ENCODE measurements around the gene HSD17B1. TPM values are rescaled to one million over a fixed set of nuclear protein-coding genes. Genes with fewer than 3 reads are reported as not detected.
"Not testable (repeated sequence)": the region's sequence is repeated elsewhere in the genome, so short reads cannot be mapped to it uniquely, and the experiment has no call there.

The HSD17B1 gene
- total RNA-seq, 2 donors from 2014 or later, result 0.14 to 2.8 TPM

DNA sequence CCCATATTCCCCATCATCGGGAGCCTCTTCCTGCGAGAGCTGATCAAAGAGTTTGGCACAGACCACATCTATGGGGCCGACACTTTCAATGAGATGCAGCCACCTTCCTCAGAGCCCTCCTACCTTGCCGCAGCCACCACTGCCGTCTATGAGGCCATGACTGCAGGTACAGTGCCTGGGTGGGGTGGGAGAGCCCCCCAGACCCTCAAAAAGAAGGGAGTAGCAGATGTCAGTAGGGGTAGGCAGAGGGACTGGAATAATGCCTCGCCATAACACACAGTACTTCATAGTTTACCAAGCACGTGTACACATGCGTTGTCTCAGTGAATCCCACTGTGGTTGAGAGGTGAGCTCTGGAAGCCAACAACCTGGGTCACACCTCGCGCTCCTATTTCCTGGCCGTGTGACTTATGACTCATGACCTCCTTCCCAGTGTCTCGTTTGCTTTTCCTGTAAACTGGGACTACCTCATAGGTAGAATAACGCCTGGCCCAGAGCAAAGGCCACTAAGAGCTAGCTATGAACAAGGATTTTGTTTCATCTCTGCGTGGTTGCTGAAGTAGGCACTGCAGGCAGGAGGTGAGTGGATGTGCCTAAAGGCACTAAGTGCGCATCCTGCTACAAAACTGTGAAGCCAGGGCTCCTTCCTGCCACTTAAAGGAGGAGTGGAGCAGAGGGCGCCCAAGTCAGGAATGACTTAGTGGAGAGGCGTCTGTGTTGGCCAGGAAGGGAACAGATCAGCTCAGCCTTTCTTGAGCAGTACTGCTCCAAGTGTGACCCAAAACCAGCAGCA, 11.5 kb upstream of the HSD17B1 start:
- Histone ChIP-seq H3K9me3 (no peaks in the 10 kb centered on the region), H3K36me3 (peaks cover 32% of the 10 kb centered on the region), H3K27me3 (replicated peaks; ENCODE audit: insufficient read depth) (no peaks in the 10 kb centered on the region), H3K4me3 (no peak overlapping the region), H3K4me1 (ENCODE audit: control insufficient read depth in 1 of 2, low read depth in 2 of 2) (peaks cover 6 to 13% of the 10 kb centered on the region in 2 donors), H3K27ac (no peak overlapping the region)
- TF ChIP-seq, protein P1, sequence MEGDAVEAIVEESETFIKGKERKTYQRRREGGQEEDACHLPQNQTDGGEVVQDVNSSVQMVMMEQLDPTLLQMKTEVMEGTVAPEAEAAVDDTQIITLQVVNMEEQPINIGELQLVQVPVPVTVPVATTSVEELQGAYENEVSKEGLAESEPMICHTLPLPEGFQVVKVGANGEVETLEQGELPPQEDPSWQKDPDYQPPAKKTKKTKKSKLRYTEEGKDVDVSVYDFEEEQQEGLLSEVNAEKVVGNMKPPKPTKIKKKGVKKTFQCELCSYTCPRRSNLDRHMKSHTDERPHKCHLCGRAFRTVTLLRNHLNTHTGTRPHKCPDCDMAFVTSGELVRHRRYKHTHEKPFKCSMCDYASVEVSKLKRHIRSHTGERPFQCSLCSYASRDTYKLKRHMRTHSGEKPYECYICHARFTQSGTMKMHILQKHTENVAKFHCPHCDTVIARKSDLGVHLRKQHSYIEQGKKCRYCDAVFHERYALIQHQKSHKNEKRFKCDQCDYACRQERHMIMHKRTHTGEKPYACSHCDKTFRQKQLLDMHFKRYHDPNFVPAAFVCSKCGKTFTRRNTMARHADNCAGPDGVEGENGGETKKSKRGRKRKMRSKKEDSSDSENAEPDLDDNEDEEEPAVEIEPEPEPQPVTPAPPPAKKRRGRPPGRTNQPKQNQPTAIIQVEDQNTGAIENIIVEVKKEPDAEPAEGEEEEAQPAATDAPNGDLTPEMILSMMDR (IDR thresholded peaks at IDR 0.05), result no peak
- DNase-seq (ENCODE audit: low spot score), result no peak
- no peak for ATAC-seq (ENCODE audit: insufficient number of reproducible peaks, low FRiP score, low read depth)

DNA sequence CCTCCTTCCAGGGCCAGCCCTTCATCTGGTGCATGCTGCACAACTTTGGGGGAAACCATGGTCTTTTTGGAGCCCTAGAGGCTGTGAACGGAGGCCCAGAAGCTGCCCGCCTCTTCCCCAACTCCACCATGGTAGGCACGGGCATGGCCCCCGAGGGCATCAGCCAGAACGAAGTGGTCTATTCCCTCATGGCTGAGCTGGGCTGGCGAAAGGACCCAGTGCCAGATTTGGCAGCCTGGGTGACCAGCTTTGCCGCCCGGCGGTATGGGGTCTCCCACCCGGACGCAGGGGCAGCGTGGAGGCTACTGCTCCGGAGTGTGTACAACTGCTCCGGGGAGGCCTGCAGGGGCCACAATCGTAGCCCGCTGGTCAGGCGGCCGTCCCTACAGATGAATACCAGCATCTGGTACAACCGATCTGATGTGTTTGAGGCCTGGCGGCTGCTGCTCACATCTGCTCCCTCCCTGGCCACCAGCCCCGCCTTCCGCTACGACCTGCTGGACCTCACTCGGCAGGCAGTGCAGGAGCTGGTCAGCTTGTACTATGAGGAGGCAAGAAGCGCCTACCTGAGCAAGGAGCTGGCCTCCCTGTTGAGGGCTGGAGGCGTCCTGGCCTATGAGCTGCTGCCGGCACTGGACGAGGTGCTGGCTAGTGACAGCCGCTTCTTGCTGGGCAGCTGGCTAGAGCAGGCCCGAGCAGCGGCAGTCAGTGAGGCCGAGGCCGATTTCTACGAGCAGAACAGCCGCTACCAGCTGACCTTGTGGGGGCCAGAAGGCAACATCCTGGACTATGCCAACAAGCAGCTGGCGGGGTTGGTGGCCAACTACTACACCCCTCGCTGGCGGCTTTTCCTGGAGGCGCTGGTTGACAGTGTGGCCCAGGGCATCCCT, 9.3 kb upstream of the HSD17B1 start:
- no peak overlapping the region for H3K27ac ChIP-seq
- peaks cover 27% of the 10 kb centered on the region for H3K36me3 ChIP-seq
- ATAC-seq (ENCODE audit: insufficient number of reproducible peaks, low FRiP score, low read depth) (no peak), DNase-seq (ENCODE audit: low spot score) (no peak)
- H3K27me3 ChIP-seq (replicated peaks; ENCODE audit: insufficient read depth), result no peaks in the 10 kb centered on the region
- peaks cover 0 to under 1% of the 10 kb centered on the region in 2 donors for H3K4me1 ChIP-seq (ENCODE audit: control insufficient read depth in 1 of 2, low read depth in 2 of 2)
- no peak overlapping the region for H3K4me3 ChIP-seq
- H3K9me3 ChIP-seq, result no peaks in the 10 kb centered on the region
- TF ChIP-seq, protein P1 (IDR thresholded peaks at IDR 0.05), result no peak

DNA sequence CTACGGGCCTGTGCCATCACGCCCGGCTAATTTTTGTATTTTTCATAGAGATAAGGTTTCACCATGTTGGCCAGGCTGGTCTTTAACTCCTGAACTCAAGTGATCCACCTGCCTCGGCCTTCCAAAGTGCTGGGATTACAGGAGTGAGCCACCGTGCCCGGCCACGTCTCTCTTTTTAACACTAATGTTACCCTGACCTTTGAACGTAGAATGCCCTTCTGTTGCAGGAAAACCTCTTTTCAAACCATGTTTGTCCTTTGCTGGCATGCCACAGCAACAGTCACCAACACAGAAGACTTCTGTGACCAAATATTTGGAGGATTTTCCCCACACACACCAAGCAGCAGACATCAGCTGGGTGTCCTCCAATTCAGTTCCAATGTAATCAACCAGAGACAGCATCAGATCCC, 7.8 kb upstream of the HSD17B1 start:
- H3K9me3 ChIP-seq, result no peaks in the 10 kb centered on the region
- TF ChIP-seq, protein P1 (IDR thresholded peaks at IDR 0.05), result no peak
- no peak overlapping the region for H3K27ac ChIP-seq
- peaks cover 14% of the 10 kb centered on the region for H3K36me3 ChIP-seq
- peaks cover 0 to 3% of the 10 kb centered on the region in 2 donors for H3K4me1 ChIP-seq (ENCODE audit: control insufficient read depth in 1 of 2, low read depth in 2 of 2)
- no peaks in the 10 kb centered on the region for H3K27me3 ChIP-seq (replicated peaks; ENCODE audit: insufficient read depth)
- ATAC-seq (ENCODE audit: insufficient number of reproducible peaks, low FRiP score, low read depth), result no peak
- no peak for DNase-seq (ENCODE audit: low spot score)
- H3K4me3 ChIP-seq, result no peak overlapping the region

DNA sequence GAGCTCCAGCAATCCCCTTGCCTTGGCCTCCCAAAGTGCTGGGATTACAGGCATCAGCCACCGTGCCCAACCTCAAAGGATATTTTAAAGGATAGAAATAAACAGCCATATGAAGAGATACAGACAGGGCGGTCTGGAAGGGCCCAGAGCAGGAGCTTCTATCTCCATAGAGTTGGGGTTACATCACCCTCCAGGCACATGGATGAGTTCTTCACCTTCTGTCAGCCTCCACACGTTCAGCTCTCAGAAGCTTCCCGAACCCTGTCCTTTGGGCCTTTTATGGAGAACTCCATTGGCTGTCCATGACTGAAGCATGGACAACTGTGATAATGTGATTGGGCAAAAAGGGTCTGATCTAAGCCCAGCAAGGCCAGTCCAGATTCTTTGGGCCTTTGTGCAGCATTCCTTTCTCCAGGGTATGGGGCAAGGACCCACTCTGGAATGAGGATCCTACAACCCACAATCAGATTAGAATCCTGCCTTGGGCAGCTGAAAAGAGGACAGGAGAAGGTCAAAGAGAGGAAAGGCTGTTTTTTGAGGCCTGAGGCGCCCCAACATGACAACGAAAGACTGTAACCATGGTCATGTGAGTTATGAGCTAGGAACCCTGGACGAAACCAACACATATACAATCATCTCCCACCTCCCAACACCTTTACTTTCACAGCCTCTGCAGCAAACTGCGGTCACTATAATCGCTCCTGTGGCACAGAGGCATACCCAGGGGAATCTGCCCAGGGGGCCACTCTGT, 6.8 kb upstream of the HSD17B1 start:
- not testable (repeated sequence) for H3K4me1 ChIP-seq (ENCODE audit: control insufficient read depth in 1 of 2, low read depth in 2 of 2); H3K4me3 ChIP-seq; H3K27ac ChIP-seq; DNase-seq (ENCODE audit: low spot score); H3K27me3 ChIP-seq (replicated peaks; ENCODE audit: insufficient read depth); H3K9me3 ChIP-seq; ATAC-seq (ENCODE audit: insufficient number of reproducible peaks, low FRiP score, low read depth)
- peaks cover 14% of the 10 kb centered on the region for H3K36me3 ChIP-seq

DNA sequence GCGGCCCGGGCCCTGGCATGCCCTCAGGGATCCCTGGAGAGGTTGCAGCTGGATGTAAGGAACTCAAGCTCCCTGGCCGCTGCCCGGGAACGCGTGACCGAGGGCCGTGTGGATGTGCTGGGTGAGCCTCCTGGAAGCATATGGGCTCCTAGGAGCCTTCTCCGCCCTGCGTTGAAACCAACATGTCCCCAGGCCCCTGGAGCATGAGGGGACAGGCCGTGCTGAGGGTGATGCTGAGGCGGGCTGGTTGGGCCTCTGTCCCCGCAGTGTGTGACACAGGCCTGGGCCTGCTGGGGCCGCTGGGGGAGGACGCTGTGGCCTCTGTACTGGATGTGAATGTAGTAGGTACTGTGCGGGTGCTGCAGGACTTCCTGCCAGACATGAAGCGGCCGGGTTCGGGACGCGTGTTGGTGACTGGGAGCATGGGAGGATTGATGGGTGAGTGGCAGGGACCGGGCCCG, 5.7 kb upstream of the HSD17B1 start:
- Histone ChIP-seq H3K27ac (no peak overlapping the region), H3K4me1 (ENCODE audit: control insufficient read depth in 1 of 2, low read depth in 2 of 2) (peaks cover 0 to 3% of the 10 kb centered on the region in 2 donors), H3K9me3 (no peaks in the 10 kb centered on the region), H3K4me3 (no peak overlapping the region), H3K27me3 (replicated peaks; ENCODE audit: insufficient read depth) (no peaks in the 10 kb centered on the region), H3K36me3 (peaks cover 13% of the 10 kb centered on the region)
- DNase-seq (ENCODE audit: low spot score), result no peak
- TF ChIP-seq, protein P1 (IDR thresholded peaks at IDR 0.05), result no peak
- ATAC-seq (ENCODE audit: insufficient number of reproducible peaks, low FRiP score, low read depth), result no peak

Measured in thoracic aorta (tissue), 2 donors.